ENCODE results near the gene ERVK3-1. TPM values are rescaled to one million over a fixed set of nuclear protein-coding genes. Genes with fewer than 3 reads are reported as not detected.

ERVK3-1 gene
- total RNA-seq, 1 experiment from 2014 or later, result 61.3 TPM

DNA sequence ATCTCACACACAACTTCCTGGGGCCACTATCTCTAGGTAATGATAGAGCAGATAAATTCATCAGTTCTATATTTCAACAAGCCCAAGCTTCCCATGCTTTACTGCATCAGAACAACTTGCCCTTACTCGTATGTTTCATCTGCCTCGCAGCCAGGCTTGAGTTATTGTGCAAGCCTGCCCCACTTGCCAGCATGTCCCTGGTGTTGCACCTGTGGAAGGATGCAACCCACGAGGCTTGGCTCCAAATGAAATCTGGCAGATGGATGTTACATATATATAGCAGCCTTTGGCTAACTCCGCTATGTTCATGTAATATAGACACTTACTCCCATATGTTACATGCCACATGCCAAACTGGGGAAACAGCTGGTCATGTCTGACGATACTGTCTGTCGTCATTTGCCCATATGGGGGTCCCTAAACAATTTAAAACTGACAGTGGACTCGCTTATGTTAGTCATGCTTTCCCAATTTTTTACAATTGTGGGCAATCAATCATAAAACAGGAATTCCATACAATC is 6.2 kb downstream of the ERVK3-1 start:
- POLR2A ChIA-PET, result no interaction called here
- Histone ChIP-seq H3K27me3 (replicated peaks; ENCODE audit: control insufficient read depth, insufficient read depth, low read length) (no peaks in the 10 kb centered on the region), H3K9me3 (no peaks in the 10 kb centered on the region), H3K4me3 (ENCODE audit: low read depth, low read length) (no peak overlapping the region), H3K36me3 (ENCODE audit: control insufficient read depth, insufficient read depth, low read length) (peaks cover 11% of the 10 kb centered on the region), H3K4me1 (no peaks in the 10 kb centered on the region)
- CTCF ChIA-PET, result no interaction called here
- TF ChIP-seq CTCF (IDR thresholded peaks at IDR 0.05; ENCODE audit: insufficient read depth in 1 of 2, low read depth in 1 of 2, low read length in 1 of 2, severe bottlenecking in 1 of 2, unreplicated experiment in 1 of 2), result no peak
- intact Hi-C loops (cut with micrococcal nuclease; ENCODE audit: unreplicated experiment), result no loop called here
- Mint-ChIP-seq H3K4me3 (ENCODE audit: unreplicated experiment) (no peak overlapping the region), H3K9me3 (ENCODE audit: unreplicated experiment) (peaks cover 31% of the 10 kb centered on the region), H3K36me3 (ENCODE audit: insufficient read depth, unreplicated experiment) (peaks cover 95% of the 10 kb centered on the region), H3K27me3 (ENCODE audit: insufficient read depth, unreplicated experiment) (no peaks in the 10 kb centered on the region), H3K4me1 (ENCODE audit: low read depth, unreplicated experiment) (no peaks in the 10 kb centered on the region), H3K27ac (ENCODE audit: unreplicated experiment) (no peak overlapping the region)
- DNase-seq, result no peak
- no TSS peak for BruUV-seq (replicated peaks)

- BruUV-seq (replicated peaks), result no TSS peak
- Histone ChIP-seq H3K9me3 (no peaks in the 10 kb centered on the region), H3K36me3 (ENCODE audit: control insufficient read depth, insufficient read depth, low read length) (peaks cover 5% of the 10 kb centered on the region), H3K4me3 (ENCODE audit: low read depth, low read length) (no peak overlapping the region), H3K27me3 (replicated peaks; ENCODE audit: control insufficient read depth, insufficient read depth, low read length) (no peaks in the 10 kb centered on the region), H3K4me1 (no peaks in the 10 kb centered on the region)
- POLR2A ChIA-PET, result no interaction called here
- Mint-ChIP-seq H3K36me3 (ENCODE audit: insufficient read depth, unreplicated experiment) (peaks cover 57% of the 10 kb centered on the region), H3K27me3 (ENCODE audit: insufficient read depth, unreplicated experiment) (no peaks in the 10 kb centered on the region), H3K4me3 (ENCODE audit: unreplicated experiment) (no peak overlapping the region), H3K9me3 (ENCODE audit: unreplicated experiment) (peaks cover 20% of the 10 kb centered on the region), H3K4me1 (ENCODE audit: low read depth, unreplicated experiment) (no peaks in the 10 kb centered on the region), H3K27ac (ENCODE audit: unreplicated experiment) (no peak overlapping the region)
- no peak for TF ChIP-seq CTCF (IDR thresholded peaks at IDR 0.05; ENCODE audit: insufficient read depth in 1 of 2, low read depth in 1 of 2, low read length in 1 of 2, severe bottlenecking in 1 of 2, unreplicated experiment in 1 of 2)
- intact Hi-C loops (cut with micrococcal nuclease; ENCODE audit: unreplicated experiment), result no loop called here
- no peak for DNase-seq
- CTCF ChIA-PET, result no interaction called here
These were observed 10.4 kb downstream of the ERVK3-1 start for GRCh38 chr19:58315580-58315979.

GRCh38 chr19:58317476-58318072 is 12.4 kb downstream of the ERVK3-1 start:
- BruUV-seq (replicated peaks), result no TSS peak
- peaks cover 10% of the 10 kb centered on the region for H3K9me3 Mint-ChIP-seq (ENCODE audit: unreplicated experiment)
- no peaks in the 10 kb centered on the region for H3K27me3 Mint-ChIP-seq (ENCODE audit: insufficient read depth, unreplicated experiment)
- no peak for TF ChIP-seq CTCF (IDR thresholded peaks at IDR 0.05; ENCODE audit: insufficient read depth in 1 of 2, low read depth in 1 of 2, low read length in 1 of 2, severe bottlenecking in 1 of 2, unreplicated experiment in 1 of 2)
- peaks cover 38% of the 10 kb centered on the region for H3K36me3 Mint-ChIP-seq (ENCODE audit: insufficient read depth, unreplicated experiment)
- H3K4me3 Mint-ChIP-seq (ENCODE audit: unreplicated experiment), result no peak overlapping the region
- ChIA-PET CTCF (interaction anchor here (0.6 kb wide), 1 partner anchor 115 kb away, joined by 3 read pairs; no protein-coding TSS in a partner anchor), POLR2A (interaction anchor here (0.6 kb wide), 2 partner anchors 27 to 178 kb away, joined by 3 to 5 read pairs; no protein-coding TSS in a partner anchor)
- intact Hi-C loops (cut with micrococcal nuclease; ENCODE audit: unreplicated experiment), result no loop called here
- H3K9me3 ChIP-seq, result no peaks in the 10 kb centered on the region
- H3K36me3 ChIP-seq (ENCODE audit: control insufficient read depth, insufficient read depth, low read length), result peaks cover 3% of the 10 kb centered on the region
- no peaks in the 10 kb centered on the region for H3K27me3 ChIP-seq (replicated peaks; ENCODE audit: control insufficient read depth, insufficient read depth, low read length)
- H3K4me3 ChIP-seq (ENCODE audit: low read depth, low read length), result no peak overlapping the region
- H3K4me1 Mint-ChIP-seq (ENCODE audit: low read depth, unreplicated experiment), result no peaks in the 10 kb centered on the region
- H3K4me1 ChIP-seq, result no peaks in the 10 kb centered on the region
- H3K27ac Mint-ChIP-seq (ENCODE audit: unreplicated experiment), result no peak overlapping the region
- peak in 1 of 2 experiments; percentile 57 for DNase-seq
